HL-60 (cell line): Measurements from ENCODE around the gene TBC1D21.
A peak's percentile ranks its signal among the peaks of the same experiment; 100 is the strongest.

Source experiments
- DNase-seq, 2 experiments: peaks; one replicate each; pipeline ENCODE4 v3.0.0-alpha.2; 2010 to 2020; ENCODE audit warnings: low read depth in 1 of 2, low spot score in 1 of 2
- H3K27ac ChIP-seq: fragments of 250-450 bp; sonication (Bioruptor Pico); replicated peaks from 2 replicates; pipeline ENCODE4 v1.5.1; 2020; ENCODE audit warnings: mild to moderate bottlenecking, moderate library complexity
- H3K27me3 ChIP-seq: fragments of 250-450 bp; sonication (Bioruptor Pico); 2 replicates; pipeline ENCODE4 v1.5.1; 2021; ENCODE audit warnings: mild to moderate bottlenecking, moderate library complexity; ENCODE audit not compliant: insufficient read depth, poor library complexity, severe bottlenecking
- H3K4me3 ChIP-seq: replicated peaks from 2 replicates; pipeline ENCODE4 v1.5.1; 2011; ENCODE audit warnings: mild to moderate bottlenecking, control low read depth, low read length; ENCODE audit not compliant: insufficient read depth
- CTCF ChIP-seq: IDR thresholded peaks from one replicate; pipeline ENCODE4 v1.5.1; 2011; ENCODE audit warnings: low read length, control low read depth, inconsistent platforms; ENCODE audit not compliant: insufficient read depth
- GABPA ChIP-seq: IDR thresholded peaks from 2 replicates; pipeline ENCODE4 v1.6.1; 2012; ENCODE audit warnings: low read depth
- POLR2AphosphoS5 ChIP-seq: IDR thresholded peaks from 2 replicates; pipeline ENCODE4 v1.6.1; 2012; ENCODE audit warnings: low read depth
- REST ChIP-seq: IDR thresholded peaks from 2 replicates; pipeline ENCODE4 v1.6.1; 2012; ENCODE audit warnings: low read depth; ENCODE audit not compliant: insufficient replicate concordance
- SPI1 ChIP-seq: IDR thresholded peaks from 2 replicates; pipeline ENCODE4 v1.6.1; 2012; ENCODE audit warnings: low read depth, mild to moderate bottlenecking, borderline replicate concordance

Gene TBC1D21

GRCh38 chr15:73927003-73927475 lies 53.7 kb downstream of the TBC1D21 start:
- Histone ChIP-seq H3K27ac (no peak overlapping the region), H3K27me3 (peaks cover 12% of the 10 kb centered on the region), H3K4me3 (no peak overlapping the region; the same call in 1 of the 2 replicates)
- no peak for DNase-seq
- TF ChIP-seq REST = no peak
- no peak for TF ChIP-seq SPI1
- TF ChIP-seq CTCF = no peak
- no peak for TF ChIP-seq GABPA
- no peak for TF ChIP-seq POLR2AphosphoS5

- Histone ChIP-seq H3K4me3 (peak overlapping the region; percentile 30), H3K27ac (no peak overlapping the region), H3K27me3 (peaks cover 14% of the 10 kb centered on the region)
- DNase-seq = peak in 1 of 2 experiments; percentile 7
- TF ChIP-seq REST (no peak), SPI1 (no peak), GABPA (no peak), POLR2AphosphoS5 (no peak), CTCF (no peak)
Observed at GRCh38 chr15:73927476-73928240, 54.3 kb downstream of the TBC1D21 start.

- Histone ChIP-seq H3K27ac (no peak overlapping the region), H3K27me3 (peaks cover 14% of the 10 kb centered on the region), H3K4me3 (no peak overlapping the region)
Observed at GRCh38 chr15:73928241-73928579, 54.8 kb downstream of the TBC1D21 start.

More at GRCh38 chr15:73928241-73928579, 54.8 kb downstream of the TBC1D21 start:
- TF ChIP-seq POLR2AphosphoS5 = no peak
- no peak for TF ChIP-seq GABPA
- no peak for TF ChIP-seq REST
- no peak for TF ChIP-seq CTCF
- no peak for TF ChIP-seq SPI1
- DNase-seq = no peak
